ENCODE results near the gene SNX5.
A peak's percentile ranks its signal among the peaks of the same experiment; 100 is the strongest.

Gene SNX5

GRCh38 chr20:17968366-17969277 lies at the start of gene SNX5, which contains the start of gene MGME1:
TSS of gene SNX5 (minus strand) at chr20:17968794. CDS start at chr20:17968425, 369 bp downstream.
TSS of gene MGME1 (plus strand) at chr20:17969018. CDS start at chr20:17969860, 842 bp downstream.
- H3K27ac ChIP-seq, result peak within 1 kb of the TSS; percentile 100
- TF ChIP-seq CTCF (conservative IDR thresholded peaks at IDR 0.05), result no peak

- no peak for TF ChIP-seq CTCF (conservative IDR thresholded peaks at IDR 0.05)
- H3K27ac ChIP-seq, result no peak overlapping the region
Observed at GRCh38 chr20:18018100-18018499, 49.5 kb upstream of the SNX5 start.

GRCh38 chr20:18016772-18017171 lies 48.2 kb upstream of the SNX5 start:
- H3K27ac ChIP-seq, result no peak overlapping the region
- no peak for TF ChIP-seq CTCF (conservative IDR thresholded peaks at IDR 0.05)

GRCh38 chr20:18014411-18014810 lies 45.8 kb upstream of the SNX5 start:
- H3K27ac ChIP-seq, result no peak overlapping the region
- TF ChIP-seq CTCF (conservative IDR thresholded peaks at IDR 0.05), result no peak

GRCh38 chr20:18012901-18013300 lies 44.3 kb upstream of the SNX5 start:
- TF ChIP-seq CTCF (conservative IDR thresholded peaks at IDR 0.05), result no peak
- no peak overlapping the region for H3K27ac ChIP-seq

GRCh38 chr20:18011951-18012645 lies 43.5 kb upstream of the SNX5 start:
- no peak for TF ChIP-seq CTCF (conservative IDR thresholded peaks at IDR 0.05)
- H3K27ac ChIP-seq, result no peak overlapping the region

- H3K27ac ChIP-seq, result no peak overlapping the region
- TF ChIP-seq CTCF (conservative IDR thresholded peaks at IDR 0.05), result no peak
Observed at GRCh38 chr20:18011482-18011881, 42.9 kb upstream of the SNX5 start.
